ENCODE results near the gene MKS1. TPM values are rescaled to one million over a fixed set of nuclear protein-coding genes. Genes with fewer than 3 reads are reported as not detected.

The MKS1 gene
- total and polyA plus RNA-seq, 10 of the 15 experiments (the other 5 are each of a cell fraction or from before 2014, with no cell fraction given) = 5.7 to 21.4 (median 13.9) TPM

- TF ChIP-seq, protein P1, sequence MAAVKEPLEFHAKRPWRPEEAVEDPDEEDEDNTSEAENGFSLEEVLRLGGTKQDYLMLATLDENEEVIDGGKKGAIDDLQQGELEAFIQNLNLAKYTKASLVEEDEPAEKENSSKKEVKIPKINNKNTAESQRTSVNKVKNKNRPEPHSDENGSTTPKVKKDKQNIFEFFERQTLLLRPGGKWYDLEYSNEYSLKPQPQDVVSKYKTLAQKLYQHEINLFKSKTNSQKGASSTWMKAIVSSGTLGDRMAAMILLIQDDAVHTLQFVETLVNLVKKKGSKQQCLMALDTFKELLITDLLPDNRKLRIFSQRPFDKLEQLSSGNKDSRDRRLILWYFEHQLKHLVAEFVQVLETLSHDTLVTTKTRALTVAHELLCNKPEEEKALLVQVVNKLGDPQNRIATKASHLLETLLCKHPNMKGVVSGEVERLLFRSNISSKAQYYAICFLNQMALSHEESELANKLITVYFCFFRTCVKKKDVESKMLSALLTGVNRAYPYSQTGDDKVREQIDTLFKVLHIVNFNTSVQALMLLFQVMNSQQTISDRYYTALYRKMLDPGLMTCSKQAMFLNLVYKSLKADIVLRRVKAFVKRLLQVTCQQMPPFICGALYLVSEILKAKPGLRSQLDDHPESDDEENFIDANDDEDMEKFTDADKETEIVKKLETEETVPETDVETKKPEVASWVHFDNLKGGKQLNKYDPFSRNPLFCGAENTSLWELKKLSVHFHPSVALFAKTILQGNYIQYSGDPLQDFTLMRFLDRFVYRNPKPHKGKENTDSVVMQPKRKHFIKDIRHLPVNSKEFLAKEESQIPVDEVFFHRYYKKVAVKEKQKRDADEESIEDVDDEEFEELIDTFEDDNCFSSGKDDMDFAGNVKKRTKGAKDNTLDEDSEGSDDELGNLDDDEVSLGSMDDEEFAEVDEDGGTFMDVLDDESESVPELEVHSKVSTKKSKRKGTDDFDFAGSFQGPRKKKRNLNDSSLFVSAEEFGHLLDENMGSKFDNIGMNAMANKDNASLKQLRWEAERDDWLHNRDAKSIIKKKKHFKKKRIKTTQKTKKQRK (IDR thresholded peaks at IDR 0.05; ENCODE audit: low read depth, low read length) = no peak
Measured at GRCh38 chr17:58205936-58206335, 13.1 kb downstream of the MKS1 start (continued).

GRCh38 chr17:58204796-58205195 lies 14.3 kb downstream of the MKS1 start:
- FAIRE-seq (no peak), DNase-seq (ENCODE audit: low read depth, low spot score) (no peak), ATAC-seq (no peak)
- ChIA-PET RAD21 (ENCODE audit: unreplicated experiment) (no interaction called here), POLR2A (no interaction called here), CTCF (no interaction called here), SMC1A (ENCODE audit: uncharacterized antibody, unreplicated experiment) (no interaction called here)
- no peak overlapping the region for H3K27ac ChIP-seq (ENCODE audit: control insufficient read depth, insufficient read depth)
- H3K27me3 ChIP-seq (replicated peaks in 1 of 2; ENCODE audit: control insufficient read depth in 2 of 2, insufficient read depth in 2 of 2, low read length in 1 of 2) = no peaks in the 10 kb centered on the region; a peak in 1 of 4 replicates
- H3K4me1 ChIP-seq (ENCODE audit: control insufficient read depth, insufficient read depth, low read length) = no peaks in the 10 kb centered on the region
- no peak overlapping the region for H2AFZ ChIP-seq (ENCODE audit: control insufficient read depth, low read depth, low read length)
- in situ Hi-C loops (cut with MboI) (no loop called here), intact Hi-C loops (cut with micrococcal nuclease; ENCODE audit: unreplicated experiment) (no loop called here)
- WGBS (ENCODE audit: insufficient coverage, insufficient replicate concordance, low lambda C conversion rate, missing lambda C conversion rate) = 60% methylated on average over 5 of the region's 5 CpGs
- no peak overlapping the region for H3K4me3 ChIP-seq
- BruUV-seq (replicated peaks) = no TSS peak
- H3K79me2 ChIP-seq (ENCODE audit: control insufficient read depth, insufficient read depth, low read length) = no peaks in the 10 kb centered on the region
- H4K20me1 ChIP-seq (ENCODE audit: control insufficient read depth, insufficient read depth) = no peaks in the 10 kb centered on the region
- peaks cover 0 to 9% of the 10 kb centered on the region in 2 experiments; a peak in 1 of 4 replicates for H3K36me3 ChIP-seq (ENCODE audit: control insufficient read depth in 2 of 2, insufficient read depth in 2 of 2, low read length in 1 of 2)
- H3K9me3 ChIP-seq (replicated peaks; ENCODE audit: control insufficient read depth, insufficient read depth, low read length) = no peaks in the 10 kb centered on the region
- H3K9ac ChIP-seq (ENCODE audit: control insufficient read depth, insufficient read depth, low read length) = no peak overlapping the region
- H3K4me2 ChIP-seq (ENCODE audit: control insufficient read depth, insufficient read depth) = no peak overlapping the region
- TF ChIP-seq ESRRA (IDR thresholded peaks at IDR 0.05; ENCODE audit: low read length) (no peak), IKZF1 (conservative IDR thresholded peaks at IDR 0.05) (no peak), E2F8 (IDR thresholded peaks at IDR 0.05; ENCODE audit: low read depth, partially characterized antibody) (no peak), PML (IDR thresholded peaks at IDR 0.05; ENCODE audit: low read length) (no peak), NFYA (IDR thresholded peaks at IDR 0.05; ENCODE audit: borderline replicate concordance, low read depth, low read length) (no peak), CEBPB (IDR thresholded peaks at IDR 0.05; ENCODE audit: borderline replicate concordance in 1 of 2, low read depth in 2 of 2, low read length in 2 of 2) (no peak), ELK1 (IDR thresholded peaks at IDR 0.05; ENCODE audit: low read depth, low read length) (no peak), ZNF622 (IDR thresholded peaks at IDR 0.05) (no peak), EGR1 (IDR thresholded peaks at IDR 0.05; ENCODE audit: borderline replicate concordance in 1 of 2, low read depth in 2 of 2, low read length in 2 of 2) (no peak), HDGF (IDR thresholded peaks at IDR 0.05) (no peak), RFX5 (IDR thresholded peaks at IDR 0.05; ENCODE audit: low read depth, low read length) (no peak)
- TF ChIP-seq, protein P2, sequence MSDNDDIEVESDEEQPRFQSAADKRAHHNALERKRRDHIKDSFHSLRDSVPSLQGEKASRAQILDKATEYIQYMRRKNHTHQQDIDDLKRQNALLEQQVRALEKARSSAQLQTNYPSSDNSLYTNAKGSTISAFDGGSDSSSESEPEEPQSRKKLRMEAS (IDR thresholded peaks at IDR 0.05; ENCODE audit: low read depth, low read length) = no peak
- TF ChIP-seq, protein P3, sequence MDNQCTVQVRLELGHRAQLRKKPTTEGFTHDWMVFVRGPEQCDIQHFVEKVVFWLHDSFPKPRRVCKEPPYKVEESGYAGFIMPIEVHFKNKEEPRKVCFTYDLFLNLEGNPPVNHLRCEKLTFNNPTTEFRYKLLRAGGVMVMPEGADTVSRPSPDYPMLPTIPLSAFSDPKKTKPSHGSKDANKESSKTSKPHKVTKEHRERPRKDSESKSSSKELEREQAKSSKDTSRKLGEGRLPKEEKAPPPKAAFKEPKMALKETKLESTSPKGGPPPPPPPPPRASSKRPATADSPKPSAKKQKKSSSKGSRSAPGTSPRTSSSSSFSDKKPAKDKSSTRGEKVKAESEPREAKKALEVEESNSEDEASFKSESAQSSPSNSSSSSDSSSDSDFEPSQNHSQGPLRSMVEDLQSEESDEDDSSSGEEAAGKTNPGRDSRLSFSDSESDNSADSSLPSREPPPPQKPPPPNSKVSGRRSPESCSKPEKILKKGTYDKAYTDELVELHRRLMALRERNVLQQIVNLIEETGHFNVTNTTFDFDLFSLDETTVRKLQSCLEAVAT (IDR thresholded peaks at IDR 0.05) = no peak

Measured in GM12878 (cell line).